Chondrocyte (in vitro differentiated cells): ENCODE measurements around the gene SLC22A9. TPM values are rescaled to one million over a fixed set of nuclear protein-coding genes. Genes with fewer than 3 reads are reported as not detected.

Source experiments
- DNase-seq: peaks from one replicate; pipeline ENCODE4 v3.0.0; 2021; ENCODE audit warnings: mixed read lengths, low spot score
- H3K27ac Mint-ChIP-seq: one replicate; pipeline ENCODE4 v1.8.0; 2021; ENCODE audit warnings: mild to moderate bottlenecking, moderate library complexity, mixed read lengths; ENCODE audit not compliant: unreplicated experiment
- H3K27me3 Mint-ChIP-seq: 2 replicates; pipeline ENCODE4 v1.8.0; 2021; ENCODE audit warnings: low read depth, mixed read lengths
- H3K36me3 Mint-ChIP-seq: 2 replicates; pipeline ENCODE4 v1.8.0; 2021; ENCODE audit warnings: low read depth, mixed read lengths
- H3K4me1 Mint-ChIP-seq: 2 replicates; pipeline ENCODE4 v1.8.0; 2021; ENCODE audit warnings: low read depth, mild to moderate bottlenecking, mixed read lengths
- H3K4me3 Mint-ChIP-seq: one replicate; pipeline ENCODE4 v1.8.0; 2021; ENCODE audit warnings: mild to moderate bottlenecking, moderate library complexity, mixed read lengths; ENCODE audit not compliant: unreplicated experiment
- H3K9me3 Mint-ChIP-seq: 2 replicates; pipeline ENCODE4 v1.8.0; 2021; ENCODE audit warnings: low read depth, mixed read lengths
- total RNA-seq: library from RNA; stranded (reverse); gene quantifications from 3 replicates; pipeline ENCODE4 v1.2.1, GENCODE V29; 2021
- TF ChIP-seq, protein P1 (sequence below): fragments of 200-600 bp; sonication (generic); IDR thresholded peaks from 2 replicates; pipeline ENCODE4 v1.5.0; 2021; ENCODE audit warnings: antibody characterized with exemption, mild to moderate bottlenecking, moderate library complexity

The SLC22A9 gene
- total RNA-seq, 1 donor from 2014 or later = not detected

DNA sequence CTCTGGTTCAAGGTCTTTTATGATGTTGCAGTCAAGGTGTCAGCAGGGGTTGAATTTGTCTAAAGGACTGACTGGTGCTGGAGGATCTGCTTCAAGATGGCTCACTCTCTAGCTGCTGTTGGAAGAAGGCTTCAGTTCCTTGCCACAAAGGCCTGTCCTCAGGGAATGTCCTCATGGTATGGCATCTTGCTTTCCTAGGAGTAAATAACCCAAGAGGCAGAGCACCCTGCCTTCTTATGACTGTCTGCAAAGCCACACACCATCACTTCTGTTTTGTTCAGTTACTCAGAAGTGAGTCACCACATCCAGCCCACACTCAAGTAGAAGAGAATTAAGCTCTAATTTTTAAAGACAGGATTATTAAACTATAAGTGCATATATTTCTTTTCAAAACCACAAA lies 76.1 kb downstream of the SLC22A9 start:
- Mint-ChIP-seq H3K27ac (no peak overlapping the region), H3K4me3 (no peak overlapping the region), H3K36me3 (no peaks in the 10 kb centered on the region), H3K9me3 (no peaks in the 10 kb centered on the region), H3K4me1 (no peaks in the 10 kb centered on the region), H3K27me3 (peaks cover 34% of the 10 kb centered on the region)
- DNase-seq = no peak
- TF ChIP-seq, protein P1, sequence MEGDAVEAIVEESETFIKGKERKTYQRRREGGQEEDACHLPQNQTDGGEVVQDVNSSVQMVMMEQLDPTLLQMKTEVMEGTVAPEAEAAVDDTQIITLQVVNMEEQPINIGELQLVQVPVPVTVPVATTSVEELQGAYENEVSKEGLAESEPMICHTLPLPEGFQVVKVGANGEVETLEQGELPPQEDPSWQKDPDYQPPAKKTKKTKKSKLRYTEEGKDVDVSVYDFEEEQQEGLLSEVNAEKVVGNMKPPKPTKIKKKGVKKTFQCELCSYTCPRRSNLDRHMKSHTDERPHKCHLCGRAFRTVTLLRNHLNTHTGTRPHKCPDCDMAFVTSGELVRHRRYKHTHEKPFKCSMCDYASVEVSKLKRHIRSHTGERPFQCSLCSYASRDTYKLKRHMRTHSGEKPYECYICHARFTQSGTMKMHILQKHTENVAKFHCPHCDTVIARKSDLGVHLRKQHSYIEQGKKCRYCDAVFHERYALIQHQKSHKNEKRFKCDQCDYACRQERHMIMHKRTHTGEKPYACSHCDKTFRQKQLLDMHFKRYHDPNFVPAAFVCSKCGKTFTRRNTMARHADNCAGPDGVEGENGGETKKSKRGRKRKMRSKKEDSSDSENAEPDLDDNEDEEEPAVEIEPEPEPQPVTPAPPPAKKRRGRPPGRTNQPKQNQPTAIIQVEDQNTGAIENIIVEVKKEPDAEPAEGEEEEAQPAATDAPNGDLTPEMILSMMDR = no peak

DNA sequence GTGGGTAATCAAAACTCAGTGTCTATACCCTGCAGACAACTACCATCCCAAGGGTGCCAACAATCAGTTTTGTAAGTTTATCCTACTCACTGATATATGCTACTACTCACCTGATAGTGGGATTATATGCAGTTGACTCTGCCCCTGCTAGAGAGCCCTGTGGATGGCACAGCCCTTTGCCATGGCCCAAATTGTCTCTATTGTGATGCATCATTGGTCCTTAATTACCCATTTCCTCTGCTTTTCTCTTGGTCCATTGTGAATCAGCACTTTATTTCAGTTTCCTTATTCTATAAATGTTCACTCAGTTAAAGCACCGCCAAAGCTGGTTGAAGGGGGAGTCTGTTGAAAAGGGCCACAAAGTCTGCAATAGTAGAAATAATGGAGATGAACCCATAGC lies 79.1 kb downstream of the SLC22A9 start:
- Mint-ChIP-seq H3K36me3 (no peaks in the 10 kb centered on the region), H3K27ac (no peak overlapping the region), H3K9me3 (no peaks in the 10 kb centered on the region), H3K27me3 (peaks cover 60% of the 10 kb centered on the region), H3K4me1 (no peaks in the 10 kb centered on the region), H3K4me3 (no peak overlapping the region)
- DNase-seq = no peak
- TF ChIP-seq, protein P1 = no peak

DNA sequence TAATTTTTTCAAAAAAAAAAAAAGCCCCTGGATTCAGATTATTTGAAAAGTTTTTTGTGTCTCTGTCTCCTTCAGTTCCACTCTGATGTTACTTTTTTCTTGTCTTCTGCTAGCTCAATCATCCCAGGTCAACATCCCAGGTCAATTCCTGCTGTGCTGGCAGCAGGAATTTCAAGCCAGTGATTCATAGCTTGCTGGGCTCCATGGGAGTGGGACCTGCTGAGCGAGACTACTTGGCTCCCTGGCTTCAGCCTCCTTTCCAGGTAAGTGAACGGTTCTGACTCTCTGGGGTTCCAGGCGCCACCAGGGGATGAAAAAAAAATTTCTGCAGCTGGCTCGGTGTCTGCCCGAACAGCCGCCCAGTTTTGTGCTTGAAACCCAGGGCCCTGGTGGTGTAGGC lies 90.0 kb downstream of the SLC22A9 start:
- no peaks in the 10 kb centered on the region for H3K9me3 Mint-ChIP-seq
- H3K27ac Mint-ChIP-seq = no peak overlapping the region
- no peak overlapping the region for H3K4me3 Mint-ChIP-seq
- DNase-seq = no peak
- H3K36me3 Mint-ChIP-seq = peaks cover 2% of the 10 kb centered on the region
- peaks cover 31% of the 10 kb centered on the region for H3K27me3 Mint-ChIP-seq
- TF ChIP-seq, protein P1 = no peak
- H3K4me1 Mint-ChIP-seq = no peaks in the 10 kb centered on the region

Other genes starting within 250 kb of the SLC22A9 start
- gene SLC22A24, start 225.6 kb upstream of the SLC22A9 start, total RNA-seq = not detected in 3 replicates
- not detected in 3 replicates for gene SLC22A25, start 126.2 kb upstream of the SLC22A9 start, total RNA-seq
- gene PLAAT5, start 121.4 kb downstream of the SLC22A9 start, total RNA-seq = 0.10 TPM in 1 of 3 replicates, not detected in the others
- not detected in 3 replicates for gene LGALS12, start 136.3 kb downstream of the SLC22A9 start, total RNA-seq
- 1.8 to 3.0 TPM (median 2.5 TPM) in 3 replicates for gene PLAAT4, start 167.0 kb downstream of the SLC22A9 start, total RNA-seq
- not detected in 3 replicates for gene PLAAT2, start 193.6 kb downstream of the SLC22A9 start, total RNA-seq
- gene PLAAT3, start 244.6 kb downstream of the SLC22A9 start, total RNA-seq = 9.3 to 22.0 TPM (median 21.2 TPM) in 3 replicates